SU-DHL-6 (cell line): Measurements from ENCODE around the gene FMN1.

Experiments
- EZH2phosphoT487 ChIP-seq: fragments of 200-600 bp; sonication (generic), shearing (Covaris generic); conservative IDR thresholded peaks from 2 replicates; pipeline ENCODE4 v1.6.1; 2018; ENCODE audit warnings: mild to moderate bottlenecking, antibody characterized with exemption, low read length, moderate library complexity, mixed read lengths
- TF ChIP-seq, protein P1 (sequence below): fragments of 200-600 bp; sonication (generic); IDR thresholded peaks from one replicate; pipeline ENCODE4 v1.5.1; 2017; ENCODE audit warnings: antibody characterized with exemption, mild to moderate bottlenecking, low read length, moderate library complexity; ENCODE audit not compliant: insufficient read depth, poor library complexity, severe bottlenecking

DNA sequence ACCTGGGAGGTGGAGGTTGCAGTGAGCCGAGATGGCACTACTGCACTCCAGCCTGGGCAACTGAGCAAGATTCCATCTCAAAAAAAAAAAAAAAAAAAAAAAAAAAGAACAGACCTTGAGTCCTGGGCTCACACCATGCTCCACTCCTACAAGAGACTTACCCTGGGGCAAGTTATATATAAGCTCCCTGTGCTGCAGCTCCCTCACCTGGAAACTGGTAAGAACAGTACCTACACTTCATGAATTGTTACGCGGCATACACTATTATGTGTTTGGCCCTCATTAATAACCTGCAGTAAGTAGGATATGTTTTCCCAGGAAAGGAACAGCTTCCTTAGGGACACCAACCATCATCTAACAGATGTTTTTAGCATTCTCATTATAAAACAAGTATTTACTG, 119.6 kb downstream of the FMN1 start:
- TF ChIP-seq, protein P1, sequence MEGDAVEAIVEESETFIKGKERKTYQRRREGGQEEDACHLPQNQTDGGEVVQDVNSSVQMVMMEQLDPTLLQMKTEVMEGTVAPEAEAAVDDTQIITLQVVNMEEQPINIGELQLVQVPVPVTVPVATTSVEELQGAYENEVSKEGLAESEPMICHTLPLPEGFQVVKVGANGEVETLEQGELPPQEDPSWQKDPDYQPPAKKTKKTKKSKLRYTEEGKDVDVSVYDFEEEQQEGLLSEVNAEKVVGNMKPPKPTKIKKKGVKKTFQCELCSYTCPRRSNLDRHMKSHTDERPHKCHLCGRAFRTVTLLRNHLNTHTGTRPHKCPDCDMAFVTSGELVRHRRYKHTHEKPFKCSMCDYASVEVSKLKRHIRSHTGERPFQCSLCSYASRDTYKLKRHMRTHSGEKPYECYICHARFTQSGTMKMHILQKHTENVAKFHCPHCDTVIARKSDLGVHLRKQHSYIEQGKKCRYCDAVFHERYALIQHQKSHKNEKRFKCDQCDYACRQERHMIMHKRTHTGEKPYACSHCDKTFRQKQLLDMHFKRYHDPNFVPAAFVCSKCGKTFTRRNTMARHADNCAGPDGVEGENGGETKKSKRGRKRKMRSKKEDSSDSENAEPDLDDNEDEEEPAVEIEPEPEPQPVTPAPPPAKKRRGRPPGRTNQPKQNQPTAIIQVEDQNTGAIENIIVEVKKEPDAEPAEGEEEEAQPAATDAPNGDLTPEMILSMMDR = no peak
- TF ChIP-seq EZH2phosphoT487 = no peak
